ENCODE measurements around the gene HOXB2. TPM values are rescaled to one million over a fixed set of nuclear protein-coding genes. Genes with fewer than 3 reads are reported as not detected.

The HOXB2 gene
- total and polyA plus RNA-seq, 2 donors, result 3.0 to 11.1 TPM

GRCh38 chr17:48529683-48530009, 15.3 kb downstream of the HOXB2 start:
- Histone ChIP-seq H3K36me3 (ENCODE audit: control insufficient read depth in 2 of 2, insufficient read depth in 2 of 2, low read length in 1 of 2) (no peaks in the 10 kb centered on the region), H3K27ac (ENCODE audit: low read depth in 1 of 2, low read length in 1 of 2) (no peak overlapping the region), H3K27me3 (ENCODE audit: control insufficient read depth in 2 of 2, insufficient read depth in 1 of 2, low read length in 1 of 2) (peaks cover 22 to 67% of the 10 kb centered on the region in 2 donors), H3K9me3 (ENCODE audit: control insufficient read depth in 2 of 2, insufficient read depth in 1 of 2, low read length in 1 of 2) (no peaks in the 10 kb centered on the region), H3K4me3 (ENCODE audit: low read length in 2 of 2) (no peak overlapping the region), H3K4me1 (ENCODE audit: control insufficient read depth in 2 of 2, insufficient read depth in 2 of 2, low read length in 2 of 2) (peaks cover 0 to 5% of the 10 kb centered on the region in 2 donors)
- DNase-seq (ENCODE audit: low read depth in 6 of 9, low spot score in 9 of 9), result no peak
- WGBS, result 96% methylated on average over 11 of the region's 11 CpGs

GRCh38 chr17:48528936-48529682, 15.8 kb downstream of the HOXB2 start:
- Histone ChIP-seq H3K4me1 (ENCODE audit: control insufficient read depth in 2 of 2, insufficient read depth in 2 of 2, low read length in 2 of 2) (peaks cover 0 to 5% of the 10 kb centered on the region in 2 donors), H3K9me3 (ENCODE audit: control insufficient read depth in 2 of 2, insufficient read depth in 1 of 2, low read length in 1 of 2) (no peaks in the 10 kb centered on the region), H3K36me3 (ENCODE audit: control insufficient read depth in 2 of 2, insufficient read depth in 2 of 2, low read length in 1 of 2) (no peaks in the 10 kb centered on the region), H3K27me3 (ENCODE audit: control insufficient read depth in 2 of 2, insufficient read depth in 1 of 2, low read length in 1 of 2) (peaks cover 22 to 72% of the 10 kb centered on the region in 2 donors), H3K27ac (ENCODE audit: low read depth in 1 of 2, low read length in 1 of 2) (no peak overlapping the region), H3K4me3 (ENCODE audit: low read length in 2 of 2) (no peak overlapping the region)
- 97% methylated on average over 11 of the region's 11 CpGs for WGBS
- no peak for DNase-seq (ENCODE audit: low read depth in 6 of 9, low spot score in 9 of 9)

DNA sequence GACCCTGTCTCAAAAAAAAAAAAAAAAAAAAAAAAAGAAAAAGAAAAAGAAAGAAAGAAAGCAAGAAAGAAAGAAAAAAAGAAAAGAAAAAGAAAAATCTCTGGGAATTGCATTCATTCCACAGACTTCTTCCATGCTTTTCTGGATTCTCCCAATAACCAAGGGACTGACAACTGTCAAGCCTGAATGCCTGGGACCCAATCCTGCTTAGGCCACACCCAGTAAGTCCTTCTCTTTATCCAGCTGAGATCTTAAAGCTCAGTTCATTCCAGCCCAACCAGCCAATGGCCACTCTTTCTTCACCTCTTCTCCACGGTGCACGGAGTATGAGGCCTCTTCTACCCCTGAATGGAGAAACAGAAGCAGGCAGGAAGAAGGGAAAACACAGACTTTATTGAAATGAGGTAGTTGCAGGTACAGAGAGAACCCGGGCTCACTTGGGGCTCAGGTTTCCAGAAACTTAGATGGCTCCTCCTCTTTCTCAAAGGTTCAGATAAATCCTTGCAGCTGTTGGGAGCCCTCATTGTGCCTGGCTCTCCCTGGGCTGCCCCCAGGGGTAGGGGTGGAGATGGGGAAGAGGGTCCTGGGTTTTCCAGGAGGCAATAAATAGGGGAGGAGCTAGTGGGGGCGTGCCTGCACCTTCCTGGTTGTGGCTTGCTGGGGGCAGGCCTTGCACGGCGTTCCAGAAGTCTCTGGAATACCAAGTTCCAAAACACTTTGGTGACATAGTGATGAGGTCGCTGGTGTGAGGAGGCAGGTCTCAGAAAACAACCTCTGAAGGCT, 16.6 kb downstream of the HOXB2 start:
- H3K4me1 ChIP-seq (ENCODE audit: control insufficient read depth in 2 of 2, insufficient read depth in 2 of 2, low read length in 2 of 2), result peaks cover 0 to 5% of the 10 kb centered on the region in 2 donors
- H3K9me3 ChIP-seq (ENCODE audit: control insufficient read depth in 2 of 2, insufficient read depth in 1 of 2, low read length in 1 of 2), result no peaks in the 10 kb centered on the region
- no peak overlapping the region for H3K27ac ChIP-seq (ENCODE audit: low read depth in 1 of 2, low read length in 1 of 2)
- 84% methylated on average over 7 of the region's 7 CpGs for WGBS
- H3K36me3 ChIP-seq (ENCODE audit: control insufficient read depth in 2 of 2, insufficient read depth in 2 of 2, low read length in 1 of 2), result no peaks in the 10 kb centered on the region
- DNase-seq (ENCODE audit: low read depth in 6 of 9, low spot score in 9 of 9), result no peak
- H3K27me3 ChIP-seq (ENCODE audit: control insufficient read depth in 2 of 2, insufficient read depth in 1 of 2, low read length in 1 of 2), result peaks cover 22 to 74% of the 10 kb centered on the region in 2 donors
- no peak overlapping the region for H3K4me3 ChIP-seq (ENCODE audit: low read length in 2 of 2)

GRCh38 chr17:48527547-48527932, 17.4 kb downstream of the HOXB2 start:
- no peak for DNase-seq (ENCODE audit: low read depth in 6 of 9, low spot score in 9 of 9)
- Histone ChIP-seq H3K4me3 (ENCODE audit: low read length in 2 of 2) (no peak overlapping the region), H3K27me3 (ENCODE audit: control insufficient read depth in 2 of 2, insufficient read depth in 1 of 2, low read length in 1 of 2) (peaks cover 25 to 80% of the 10 kb centered on the region in 2 donors)

GRCh38 chr17:48526608-48527546, 18.0 kb downstream of the HOXB2 start:
- Histone ChIP-seq H3K36me3 (ENCODE audit: control insufficient read depth in 2 of 2, insufficient read depth in 2 of 2, low read length in 1 of 2) (no peaks in the 10 kb centered on the region), H3K27me3 (ENCODE audit: control insufficient read depth in 2 of 2, insufficient read depth in 1 of 2, low read length in 1 of 2) (peaks cover 25 to 83% of the 10 kb centered on the region in 2 donors), H3K9me3 (ENCODE audit: control insufficient read depth in 2 of 2, insufficient read depth in 1 of 2, low read length in 1 of 2) (no peaks in the 10 kb centered on the region), H3K27ac (ENCODE audit: low read depth in 1 of 2, low read length in 1 of 2) (no peak overlapping the region), H3K4me1 (ENCODE audit: control insufficient read depth in 2 of 2, insufficient read depth in 2 of 2, low read length in 2 of 2) (peaks cover 0 to 5% of the 10 kb centered on the region in 2 donors), H3K4me3 (ENCODE audit: low read length in 2 of 2) (no peak overlapping the region)
- 29% methylated on average over 59 of the region's 59 CpGs for WGBS
- DNase-seq (ENCODE audit: low read depth in 6 of 9, low spot score in 9 of 9), result no peak

More at GRCh38 chr17:48527547-48527932, 17.4 kb downstream of the HOXB2 start:
- Histone ChIP-seq H3K36me3 (ENCODE audit: control insufficient read depth in 2 of 2, insufficient read depth in 2 of 2, low read length in 1 of 2) (no peaks in the 10 kb centered on the region), H3K9me3 (ENCODE audit: control insufficient read depth in 2 of 2, insufficient read depth in 1 of 2, low read length in 1 of 2) (no peaks in the 10 kb centered on the region), H3K4me1 (ENCODE audit: control insufficient read depth in 2 of 2, insufficient read depth in 2 of 2, low read length in 2 of 2) (peaks cover 0 to 5% of the 10 kb centered on the region in 2 donors), H3K27ac (ENCODE audit: low read depth in 1 of 2, low read length in 1 of 2) (no peak overlapping the region)
- 89% methylated on average over 14 of the region's 14 CpGs for WGBS

- Histone ChIP-seq H3K4me3 (ENCODE audit: low read length in 2 of 2) (no peak overlapping the region), H3K9me3 (ENCODE audit: control insufficient read depth in 2 of 2, insufficient read depth in 1 of 2, low read length in 1 of 2) (no peaks in the 10 kb centered on the region), H3K4me1 (ENCODE audit: control insufficient read depth in 2 of 2, insufficient read depth in 2 of 2, low read length in 2 of 2) (peaks cover 0 to 5% of the 10 kb centered on the region in 2 donors), H3K27me3 (ENCODE audit: control insufficient read depth in 2 of 2, insufficient read depth in 1 of 2, low read length in 1 of 2) (peaks cover 18 to 68% of the 10 kb centered on the region in 2 donors), H3K27ac (ENCODE audit: low read depth in 1 of 2, low read length in 1 of 2) (no peak overlapping the region), H3K36me3 (ENCODE audit: control insufficient read depth in 2 of 2, insufficient read depth in 2 of 2, low read length in 1 of 2) (no peaks in the 10 kb centered on the region)
- 94% methylated on average over 6 of the region's 6 CpGs for WGBS
- no peak for DNase-seq (ENCODE audit: low read depth in 6 of 9, low spot score in 9 of 9)
Observed at GRCh38 chr17:48523010-48523409, 21.9 kb downstream of the HOXB2 start.

DNA sequence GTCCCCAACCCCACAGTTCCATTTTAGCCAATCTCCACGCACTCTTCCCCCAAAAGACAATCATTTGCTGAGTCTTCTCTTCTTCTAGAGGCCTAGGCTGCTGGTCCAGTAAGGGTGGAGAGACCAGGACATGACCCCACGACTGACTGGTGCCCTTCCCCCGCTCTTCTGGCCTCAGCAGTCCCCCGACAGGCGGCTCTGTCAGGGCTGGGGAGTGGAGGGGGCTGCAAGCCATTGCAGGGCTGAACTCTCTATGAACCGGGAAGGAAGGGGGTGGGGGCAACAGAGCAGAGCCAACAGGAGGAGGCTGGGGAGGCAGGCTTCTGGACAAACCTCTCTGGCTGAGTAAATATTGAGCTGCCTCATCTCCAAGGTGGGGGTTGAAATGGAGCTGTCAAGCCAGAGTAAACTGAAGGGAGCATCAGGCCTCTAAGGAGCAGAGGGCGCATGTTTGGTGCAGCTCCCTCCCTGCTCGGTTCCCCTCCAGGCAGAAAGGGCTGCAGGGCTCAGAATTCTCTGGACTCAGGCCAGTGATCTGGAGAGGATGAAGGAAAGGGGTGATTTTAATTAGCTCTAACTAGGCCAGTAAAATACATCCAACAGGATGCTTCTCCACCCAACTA, 22.8 kb downstream of the HOXB2 start:
- 85% methylated on average over 8 of the region's 8 CpGs for WGBS
- peaks cover 17 to 61% of the 10 kb centered on the region in 2 donors for H3K27me3 ChIP-seq (ENCODE audit: control insufficient read depth in 2 of 2, insufficient read depth in 1 of 2, low read length in 1 of 2)
- DNase-seq (ENCODE audit: low read depth in 6 of 9, low spot score in 9 of 9), result no peak
- no peaks in the 10 kb centered on the region for H3K9me3 ChIP-seq (ENCODE audit: control insufficient read depth in 2 of 2, insufficient read depth in 1 of 2, low read length in 1 of 2)
- H3K4me1 ChIP-seq (ENCODE audit: control insufficient read depth in 2 of 2, insufficient read depth in 2 of 2, low read length in 2 of 2), result peaks cover 0 to 5% of the 10 kb centered on the region in 2 donors
- H3K27ac ChIP-seq (ENCODE audit: low read depth in 1 of 2, low read length in 1 of 2), result no peak overlapping the region
- no peaks in the 10 kb centered on the region for H3K36me3 ChIP-seq (ENCODE audit: control insufficient read depth in 2 of 2, insufficient read depth in 2 of 2, low read length in 1 of 2)
- no peak overlapping the region for H3K4me3 ChIP-seq (ENCODE audit: low read length in 2 of 2)

DNA sequence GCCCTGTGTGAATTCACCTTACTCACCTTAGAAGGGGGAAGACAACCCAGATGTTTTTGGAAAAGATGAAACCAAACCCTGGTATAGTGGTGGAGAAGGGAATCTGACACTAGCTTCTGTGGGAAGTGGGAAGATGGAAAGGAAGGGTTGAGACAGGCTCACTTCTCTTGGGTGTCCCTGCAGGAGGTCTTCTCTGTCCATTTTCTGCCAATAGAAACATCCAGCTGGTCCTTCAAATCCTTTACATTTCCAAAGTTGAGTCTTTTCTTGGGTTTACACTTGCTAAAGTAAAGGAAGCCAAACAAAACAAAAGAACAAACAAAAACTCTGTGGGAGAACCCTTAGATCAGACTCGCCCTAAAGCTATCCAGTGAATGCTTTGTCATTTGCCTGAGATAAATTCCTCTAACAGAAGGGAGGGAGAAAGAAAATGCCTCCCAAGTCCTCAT, 24.3 kb downstream of the HOXB2 start:
- Histone ChIP-seq H3K4me3 (ENCODE audit: low read length in 2 of 2) (no peak overlapping the region), H3K27me3 (ENCODE audit: control insufficient read depth in 2 of 2, insufficient read depth in 1 of 2, low read length in 1 of 2) (peaks cover 6 to 56% of the 10 kb centered on the region in 2 donors)

More for the DNA sequence above, 24.3 kb downstream of the HOXB2 start:
- Histone ChIP-seq H3K4me1 (ENCODE audit: control insufficient read depth in 2 of 2, insufficient read depth in 2 of 2, low read length in 2 of 2) (no peaks in the 10 kb centered on the region), H3K9me3 (ENCODE audit: control insufficient read depth in 2 of 2, insufficient read depth in 1 of 2, low read length in 1 of 2) (no peaks in the 10 kb centered on the region), H3K36me3 (ENCODE audit: control insufficient read depth in 2 of 2, insufficient read depth in 2 of 2, low read length in 1 of 2) (no peaks in the 10 kb centered on the region), H3K27ac (ENCODE audit: low read depth in 1 of 2, low read length in 1 of 2) (no peak overlapping the region)
- 90% methylated on average over 1 of the region's 1 CpG for WGBS
- no peak for DNase-seq (ENCODE audit: low read depth in 6 of 9, low spot score in 9 of 9)

Measured in thymus (tissue), 11 donors.